GM23338 (cell line): ENCODE measurements around the gene KRTAP2-4. TPM values are rescaled to one million over a fixed set of nuclear protein-coding genes. Genes with fewer than 3 reads are reported as not detected.

Experiments
- ATAC-seq: fragments of 200-7000 bp; cut with Tn5 transposase; 3 replicates; pipeline ENCODE4 v1.9.1; 2020
- DNase-seq: peaks from one replicate; pipeline ENCODE4 v3.0.0-alpha.2; 2015; ENCODE audit warnings: low spot score
- H2AFZ ChIP-seq: fragments of 200-600 bp; sonication (generic); 2 replicates; pipeline ENCODE4 v1.8.0; 2016; ENCODE audit warnings: antibody characterized with exemption, mild to moderate bottlenecking, moderate library complexity
- H3F3A ChIP-seq: fragments of 200-600 bp; sonication (generic); replicated peaks from 2 replicates; pipeline ENCODE4 v1.8.0; 2017; ENCODE audit warnings: antibody characterized with exemption, mixed run types, low read depth
- H3K27ac ChIP-seq: fragments of 200-600 bp; sonication (generic); 2 replicates; pipeline ENCODE4 v1.6.1; 2016; ENCODE audit warnings: low read depth
- H3K27me3 ChIP-seq: fragments of 200-600 bp; sonication (generic); 2 replicates; pipeline ENCODE4 v1.8.0; 2016; ENCODE audit warnings: mild to moderate bottlenecking, mixed run types, moderate library complexity; ENCODE audit not compliant: insufficient read depth
- H3K36me3 ChIP-seq: fragments of 200-600 bp; sonication (generic); 2 replicates; pipeline ENCODE4 v1.8.0; 2016; ENCODE audit warnings: mild to moderate bottlenecking; ENCODE audit not compliant: insufficient read depth
- H3K4me1 ChIP-seq: fragments of 200-600 bp; sonication (generic); 2 replicates; pipeline ENCODE4 v1.8.0; 2016; ENCODE audit warnings: mild to moderate bottlenecking, moderate library complexity; ENCODE audit not compliant: insufficient read depth
- H3K4me2 ChIP-seq: fragments of 200-600 bp; sonication (generic); 2 replicates; pipeline ENCODE4 v1.7.1; 2017; ENCODE audit warnings: mixed run types
- H3K4me3 ChIP-seq: fragments of 200-600 bp; sonication (generic); 2 replicates; pipeline ENCODE4 v1.6.1; 2016; ENCODE audit warnings: mixed run types
- H3K79me2 ChIP-seq: fragments of 200-600 bp; sonication (generic); replicated peaks from 2 replicates; pipeline ENCODE4 v1.8.0; 2017; ENCODE audit warnings: mild to moderate bottlenecking; ENCODE audit not compliant: insufficient read depth
- H3K9me2 ChIP-seq: fragments of 200-600 bp; sonication (generic); 2 replicates; pipeline ENCODE4 v1.8.0; 2017; ENCODE audit not compliant: insufficient read depth
- H4K20me1 ChIP-seq: fragments of 200-600 bp; sonication (generic); replicated peaks from 2 replicates; pipeline ENCODE4 v1.8.0; 2017; ENCODE audit warnings: mild to moderate bottlenecking; ENCODE audit not compliant: insufficient read depth
- H3K27ac Mint-ChIP-seq: 2 replicates; pipeline ENCODE4 v1.8.0; 2020; ENCODE audit warnings: inconsistent platforms, mild to moderate bottlenecking, moderate library complexity, mixed read lengths
- H3K27me3 Mint-ChIP-seq: 3 replicates; pipeline ENCODE4 v1.8.0; 2022; ENCODE audit warnings: low read depth, mild to moderate bottlenecking, moderate library complexity, mixed read lengths, inconsistent platforms; ENCODE audit not compliant: insufficient read depth, poor library complexity
- H3K36me3 Mint-ChIP-seq: 3 replicates; pipeline ENCODE4 v1.8.0; 2021; ENCODE audit warnings: low read depth, mild to moderate bottlenecking, inconsistent platforms, moderate library complexity, mixed read lengths
- H3K4me1 Mint-ChIP-seq: 3 replicates; pipeline ENCODE4 v1.8.0; 2020; ENCODE audit warnings: mild to moderate bottlenecking, inconsistent platforms, mixed read lengths
- H3K4me3 Mint-ChIP-seq: 3 replicates; pipeline ENCODE4 v1.8.0; 2021; ENCODE audit warnings: moderate library complexity, mild to moderate bottlenecking, inconsistent platforms, mixed read lengths
- H3K9me3 Mint-ChIP-seq: 3 replicates; pipeline ENCODE4 v1.8.0; 2020; ENCODE audit warnings: moderate library complexity, mild to moderate bottlenecking, inconsistent platforms, mixed read lengths
- CREB1 ChIP-seq: fragments of 250-450 bp; sonication (Bioruptor Pico); IDR thresholded peaks from 2 replicates; pipeline ENCODE4 v1.5.0; 2020; ENCODE audit warnings: low read depth, mild to moderate bottlenecking, moderate library complexity
- EZH2 ChIP-seq: fragments of 200-600 bp; sonication (generic); IDR thresholded peaks from one replicate; pipeline ENCODE4 v1.8.0; 2017; ENCODE audit warnings: antibody characterized with exemption, mild to moderate bottlenecking, low read depth; ENCODE audit not compliant: unreplicated experiment
- EZH2phosphoT487 ChIP-seq: fragments of 200-600 bp; sonication (generic); IDR thresholded peaks from one replicate; pipeline ENCODE4 v1.8.1; 2018; ENCODE audit warnings: antibody characterized with exemption; ENCODE audit not compliant: unreplicated experiment
- JUNB ChIP-seq: IDR thresholded peaks from one replicate; pipeline ENCODE4 v1.6.1; 2016; ENCODE audit warnings: antibody characterized with exemption; ENCODE audit not compliant: unreplicated experiment
- NANOG ChIP-seq: IDR thresholded peaks from 2 replicates; pipeline ENCODE4 v1.6.1; 2016; ENCODE audit warnings: antibody characterized with exemption, borderline replicate concordance
- POLR2AphosphoS5 ChIP-seq: IDR thresholded peaks from 2 replicates; pipeline ENCODE4 v1.6.1; 2016; ENCODE audit warnings: antibody characterized with exemption, low read depth
- REST ChIP-seq: IDR thresholded peaks from one replicate; pipeline ENCODE4 v1.6.1; 2018; ENCODE audit warnings: antibody characterized with exemption; ENCODE audit not compliant: unreplicated experiment
- STAT1 ChIP-seq: IDR thresholded peaks from one replicate; pipeline ENCODE4 v1.6.1; 2016; ENCODE audit warnings: antibody characterized with exemption; ENCODE audit not compliant: unreplicated experiment
- ZNF114 ChIP-seq: fragments of 250-450 bp; sonication (Bioruptor Pico); IDR thresholded peaks from 2 replicates; pipeline ENCODE4 v1.5.0; 2020; ENCODE audit warnings: mild to moderate bottlenecking, moderate library complexity
- ZNF331 ChIP-seq: fragments of 250-450 bp; sonication (Bioruptor Pico); IDR thresholded peaks from 2 replicates; pipeline ENCODE4 v1.5.0; 2020; ENCODE audit warnings: low read depth, mild to moderate bottlenecking, moderate library complexity
- polyA plus RNA-seq: library from polyadenylated mRNA; unstranded; fragments of >200 nt; fragmentation: Nextera tagmentation; extraction: Ambion mirVana; gene quantifications from 2 replicates; pipeline ENCODE4 v1.2.1, GENCODE V29; 2016
- total RNA-seq: library from RNA; depleted of rRNA; stranded (reverse); fragments of >200 nt; shearing (Covaris generic); gene quantifications from 2 replicates; pipeline ENCODE4 v1.2.3, GENCODE V29; 2014
- TF ChIP-seq, protein P1 (sequence below): IDR thresholded peaks from 2 replicates; pipeline ENCODE4 v1.6.1; 2016; ENCODE audit warnings: antibody characterized with exemption
- TF ChIP-seq, protein P2 (sequence below), 2 experiments: fragments of 200-600 bp in 1 of 2; sonication (generic) in 1 of 2; conservative IDR thresholded peaks; 2 replicates each; pipeline versions ENCODE4 v1.5.1 to v1.6.1; 2016 to 2017; ENCODE audit warnings: antibody characterized with exemption in 2 of 2, low read depth in 2 of 2, mild to moderate bottlenecking in 2 of 2, moderate library complexity in 1 of 2

Gene KRTAP2-4
- total and polyA plus RNA-seq, 2 experiments from 2014 or later: not detected

GRCh38 chr17:41082626-41083025 lies 16.9 kb upstream of the KRTAP2-4 start:
- no peaks in the 10 kb centered on the region for H4K20me1 ChIP-seq
- H3F3A ChIP-seq: no peaks in the 10 kb centered on the region
- peaks cover 16% of the 10 kb centered on the region for H3K4me1 Mint-ChIP-seq
- no peak for DNase-seq
- peaks cover 2% of the 10 kb centered on the region; the same call in 1 of the 2 replicates for H3K9me2 ChIP-seq
- no peaks in the 10 kb centered on the region; the same call in 2 of the 3 replicates for H3K9me3 Mint-ChIP-seq
- no peak overlapping the region for H3K4me3 ChIP-seq
- no peak overlapping the region for H3K27ac Mint-ChIP-seq
- H3K27me3 ChIP-seq: no peaks in the 10 kb centered on the region
- H3K27me3 Mint-ChIP-seq: no peaks in the 10 kb centered on the region
- H3K27ac ChIP-seq: no peak overlapping the region
- TF ChIP-seq JUNB (no peak), NANOG (no peak), CREB1 (CRISPR knock-in tag) (no peak), EZH2 (no peak), EZH2phosphoT487 (no peak), ZNF114 (CRISPR knock-in tag) (no peak), STAT1 (no peak), POLR2AphosphoS5 (no peak), REST (no peak), ZNF331 (no peak)
- TF ChIP-seq, protein P1, sequence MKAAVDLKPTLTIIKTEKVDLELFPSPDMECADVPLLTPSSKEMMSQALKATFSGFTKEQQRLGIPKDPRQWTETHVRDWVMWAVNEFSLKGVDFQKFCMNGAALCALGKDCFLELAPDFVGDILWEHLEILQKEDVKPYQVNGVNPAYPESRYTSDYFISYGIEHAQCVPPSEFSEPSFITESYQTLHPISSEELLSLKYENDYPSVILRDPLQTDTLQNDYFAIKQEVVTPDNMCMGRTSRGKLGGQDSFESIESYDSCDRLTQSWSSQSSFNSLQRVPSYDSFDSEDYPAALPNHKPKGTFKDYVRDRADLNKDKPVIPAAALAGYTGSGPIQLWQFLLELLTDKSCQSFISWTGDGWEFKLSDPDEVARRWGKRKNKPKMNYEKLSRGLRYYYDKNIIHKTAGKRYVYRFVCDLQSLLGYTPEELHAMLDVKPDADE: no peak
- TF ChIP-seq, protein P2, sequence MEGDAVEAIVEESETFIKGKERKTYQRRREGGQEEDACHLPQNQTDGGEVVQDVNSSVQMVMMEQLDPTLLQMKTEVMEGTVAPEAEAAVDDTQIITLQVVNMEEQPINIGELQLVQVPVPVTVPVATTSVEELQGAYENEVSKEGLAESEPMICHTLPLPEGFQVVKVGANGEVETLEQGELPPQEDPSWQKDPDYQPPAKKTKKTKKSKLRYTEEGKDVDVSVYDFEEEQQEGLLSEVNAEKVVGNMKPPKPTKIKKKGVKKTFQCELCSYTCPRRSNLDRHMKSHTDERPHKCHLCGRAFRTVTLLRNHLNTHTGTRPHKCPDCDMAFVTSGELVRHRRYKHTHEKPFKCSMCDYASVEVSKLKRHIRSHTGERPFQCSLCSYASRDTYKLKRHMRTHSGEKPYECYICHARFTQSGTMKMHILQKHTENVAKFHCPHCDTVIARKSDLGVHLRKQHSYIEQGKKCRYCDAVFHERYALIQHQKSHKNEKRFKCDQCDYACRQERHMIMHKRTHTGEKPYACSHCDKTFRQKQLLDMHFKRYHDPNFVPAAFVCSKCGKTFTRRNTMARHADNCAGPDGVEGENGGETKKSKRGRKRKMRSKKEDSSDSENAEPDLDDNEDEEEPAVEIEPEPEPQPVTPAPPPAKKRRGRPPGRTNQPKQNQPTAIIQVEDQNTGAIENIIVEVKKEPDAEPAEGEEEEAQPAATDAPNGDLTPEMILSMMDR (conservative IDR thresholded peaks at IDR 0.05; ENCODE audit: low read depth in 2 of 2): no peak
- no peak overlapping the region for H3K4me2 ChIP-seq
- no peak for ATAC-seq
- no peak overlapping the region for H3K4me3 Mint-ChIP-seq
- H3K36me3 Mint-ChIP-seq: no peaks in the 10 kb centered on the region; the same call in 2 of the 3 replicates
- H2AFZ ChIP-seq: no peak overlapping the region
- no peaks in the 10 kb centered on the region; the same call in 1 of the 2 replicates for H3K4me1 ChIP-seq
- H3K79me2 ChIP-seq: no peaks in the 10 kb centered on the region
- no peaks in the 10 kb centered on the region for H3K36me3 ChIP-seq
